Measurements from ENCODE around the gene EEF1A2.

The EEF1A2 gene

GRCh38 chr20:63536241-63536977 lies 37.5 kb upstream of the EEF1A2 start:
- H3K27ac ChIP-seq, result no peak overlapping the region
- TF ChIP-seq, protein P1, sequence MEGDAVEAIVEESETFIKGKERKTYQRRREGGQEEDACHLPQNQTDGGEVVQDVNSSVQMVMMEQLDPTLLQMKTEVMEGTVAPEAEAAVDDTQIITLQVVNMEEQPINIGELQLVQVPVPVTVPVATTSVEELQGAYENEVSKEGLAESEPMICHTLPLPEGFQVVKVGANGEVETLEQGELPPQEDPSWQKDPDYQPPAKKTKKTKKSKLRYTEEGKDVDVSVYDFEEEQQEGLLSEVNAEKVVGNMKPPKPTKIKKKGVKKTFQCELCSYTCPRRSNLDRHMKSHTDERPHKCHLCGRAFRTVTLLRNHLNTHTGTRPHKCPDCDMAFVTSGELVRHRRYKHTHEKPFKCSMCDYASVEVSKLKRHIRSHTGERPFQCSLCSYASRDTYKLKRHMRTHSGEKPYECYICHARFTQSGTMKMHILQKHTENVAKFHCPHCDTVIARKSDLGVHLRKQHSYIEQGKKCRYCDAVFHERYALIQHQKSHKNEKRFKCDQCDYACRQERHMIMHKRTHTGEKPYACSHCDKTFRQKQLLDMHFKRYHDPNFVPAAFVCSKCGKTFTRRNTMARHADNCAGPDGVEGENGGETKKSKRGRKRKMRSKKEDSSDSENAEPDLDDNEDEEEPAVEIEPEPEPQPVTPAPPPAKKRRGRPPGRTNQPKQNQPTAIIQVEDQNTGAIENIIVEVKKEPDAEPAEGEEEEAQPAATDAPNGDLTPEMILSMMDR (IDR thresholded peaks at IDR 0.05), result no peak
- no peak for TF ChIP-seq ZFX (IDR thresholded peaks at IDR 0.05; ENCODE audit: borderline replicate concordance)

- TF ChIP-seq, protein P1 (IDR thresholded peaks at IDR 0.05), result no peak
- TF ChIP-seq ZFX (IDR thresholded peaks at IDR 0.05; ENCODE audit: borderline replicate concordance), result no peak
- no peak overlapping the region for H3K27ac ChIP-seq
Observed at GRCh38 chr20:63534831-63535651, 36.2 kb upstream of the EEF1A2 start.

DNA sequence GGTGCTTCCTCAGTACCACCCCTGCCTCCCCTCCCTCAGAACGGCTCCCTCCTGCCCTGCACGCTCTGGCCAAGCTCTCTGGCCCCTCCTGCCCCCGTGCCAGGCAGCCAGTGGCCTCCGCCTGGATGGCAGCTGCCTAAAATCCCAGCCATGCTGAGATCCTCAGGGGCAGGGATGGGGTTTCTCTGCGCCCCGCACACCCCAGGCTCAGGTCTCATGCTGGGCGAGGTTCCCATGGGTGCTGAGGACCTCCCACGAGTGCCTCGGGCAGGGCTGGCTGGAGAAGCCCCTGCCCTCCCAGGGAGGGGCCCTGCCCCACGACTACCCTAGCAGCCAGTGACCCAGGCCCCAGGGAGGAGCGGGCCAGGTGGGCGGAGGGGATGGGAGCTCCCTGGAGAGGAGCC lies 35.5 kb upstream of the EEF1A2 start:
- no peak overlapping the region for H3K27ac ChIP-seq
- TF ChIP-seq, protein P1 (IDR thresholded peaks at IDR 0.05), result no peak

DNA sequence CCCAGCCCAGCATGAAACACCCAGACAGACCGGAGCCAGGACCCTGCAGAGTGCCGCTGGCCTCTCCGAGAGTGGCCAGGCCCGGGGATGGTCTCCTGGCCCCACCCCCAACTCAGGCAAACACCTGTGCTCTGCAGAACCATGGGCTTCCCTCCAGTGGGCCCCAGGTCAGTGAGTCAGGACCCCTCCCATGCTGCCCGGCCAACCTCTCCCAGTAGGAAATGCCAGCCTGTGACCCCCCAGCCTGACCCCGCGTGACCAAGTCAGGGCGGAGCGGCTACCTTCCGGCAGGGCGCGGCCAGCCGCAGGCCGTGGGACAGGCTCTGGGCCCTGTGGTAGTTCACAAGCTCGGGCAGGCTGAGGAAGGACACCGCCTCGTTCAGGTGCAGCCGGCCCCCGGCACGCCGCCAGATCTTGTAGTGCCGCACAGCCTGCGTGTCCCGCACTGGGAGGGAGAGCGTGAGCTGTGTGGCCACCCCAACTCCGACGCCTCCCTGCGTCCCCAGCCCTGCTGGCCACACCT lies 35.0 kb upstream of the EEF1A2 start:
- H3K27ac ChIP-seq, result no peak overlapping the region
- TF ChIP-seq ZFX (IDR thresholded peaks at IDR 0.05; ENCODE audit: borderline replicate concordance), result no peak
- TF ChIP-seq, protein P1 (IDR thresholded peaks at IDR 0.05), result no peak

- TF ChIP-seq, protein P1 (IDR thresholded peaks at IDR 0.05), result no peak
- no peak for TF ChIP-seq ZFX (IDR thresholded peaks at IDR 0.05; ENCODE audit: borderline replicate concordance)
- H3K27ac ChIP-seq, result no peak overlapping the region
Observed at GRCh38 chr20:63533388-63533787, 34.5 kb upstream of the EEF1A2 start.

- TF ChIP-seq ZFX (IDR thresholded peaks at IDR 0.05; ENCODE audit: borderline replicate concordance), result no peak
- TF ChIP-seq, protein P1 (IDR thresholded peaks at IDR 0.05), result no peak
- no peak overlapping the region for H3K27ac ChIP-seq
Observed at GRCh38 chr20:63532449-63532971, 33.6 kb upstream of the EEF1A2 start.

Measured in 22Rv1 (cell line).